Ovary (tissue), 3 donors: Measurements from ENCODE around the gene IMMP2L.

Source experiments
- POLR2A ChIP-seq: fragments of 450-650 bp; IDR thresholded peaks from one replicate; pipeline ENCODE4 v1.6.1; 2017; ENCODE audit warnings: antibody characterized with exemption, mild to moderate bottlenecking, moderate library complexity
- TF ChIP-seq, protein P1 (sequence below), 3 donors: fragments of 450-650 bp in 2 of 3; fragments of 200-600 bp in 1 of 3; IDR thresholded peaks; one replicate each; pipeline versions ENCODE4 v1.5.1 to v1.8.0; 2016 to 2022; ENCODE audit warnings: antibody characterized with exemption in 3 of 3, mild to moderate bottlenecking in 1 of 3
- donor health status: DM: no; HTN: no; CAD: no.

DNA sequence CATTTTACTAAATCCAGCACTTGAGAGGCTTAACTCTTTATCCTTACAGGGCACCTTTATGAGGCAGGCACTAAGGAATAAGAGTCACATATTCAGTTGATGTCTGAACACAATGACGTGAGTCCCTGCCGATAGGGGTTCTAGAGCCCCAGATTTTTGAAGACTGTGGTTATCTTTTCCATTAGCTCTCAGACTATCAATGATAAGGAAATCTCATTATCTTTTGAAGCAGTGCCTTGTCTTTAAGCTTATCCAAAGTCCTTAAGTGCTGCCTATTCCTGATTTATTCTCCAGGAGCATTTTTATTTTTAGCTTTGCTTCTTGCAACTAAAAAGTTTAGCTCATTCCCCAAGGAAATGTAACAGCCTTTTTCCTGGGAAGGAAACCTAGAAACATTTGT lies 915.5 kb downstream of the IMMP2L start:
- no peak for TF ChIP-seq POLR2A
- TF ChIP-seq, protein P1, sequence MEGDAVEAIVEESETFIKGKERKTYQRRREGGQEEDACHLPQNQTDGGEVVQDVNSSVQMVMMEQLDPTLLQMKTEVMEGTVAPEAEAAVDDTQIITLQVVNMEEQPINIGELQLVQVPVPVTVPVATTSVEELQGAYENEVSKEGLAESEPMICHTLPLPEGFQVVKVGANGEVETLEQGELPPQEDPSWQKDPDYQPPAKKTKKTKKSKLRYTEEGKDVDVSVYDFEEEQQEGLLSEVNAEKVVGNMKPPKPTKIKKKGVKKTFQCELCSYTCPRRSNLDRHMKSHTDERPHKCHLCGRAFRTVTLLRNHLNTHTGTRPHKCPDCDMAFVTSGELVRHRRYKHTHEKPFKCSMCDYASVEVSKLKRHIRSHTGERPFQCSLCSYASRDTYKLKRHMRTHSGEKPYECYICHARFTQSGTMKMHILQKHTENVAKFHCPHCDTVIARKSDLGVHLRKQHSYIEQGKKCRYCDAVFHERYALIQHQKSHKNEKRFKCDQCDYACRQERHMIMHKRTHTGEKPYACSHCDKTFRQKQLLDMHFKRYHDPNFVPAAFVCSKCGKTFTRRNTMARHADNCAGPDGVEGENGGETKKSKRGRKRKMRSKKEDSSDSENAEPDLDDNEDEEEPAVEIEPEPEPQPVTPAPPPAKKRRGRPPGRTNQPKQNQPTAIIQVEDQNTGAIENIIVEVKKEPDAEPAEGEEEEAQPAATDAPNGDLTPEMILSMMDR (IDR thresholded peaks at IDR 0.05), result no peak
